Astrocyte of the cerebellum (primary cell): ENCODE measurements around the gene CLEC19A.

Source experiments
- DNase-seq: peaks from one replicate; pipeline ENCODE4 v3.0.0-alpha.2; 2011; ENCODE audit warnings: low read depth
- H3K4me3 ChIP-seq: 2 replicates; pipeline ENCODE4 v1.5.1; 2011; ENCODE audit warnings: mild to moderate bottlenecking, low read depth, low read length, moderate library complexity
- in situ Hi-C: cut with HindIII; loops from 2 replicates; pipeline ENCODE4 v1.10.0; 2017; ENCODE audit warnings: low sequenced_read_pairs
- TF ChIP-seq, protein P1 (sequence below): IDR thresholded peaks from 2 replicates; pipeline ENCODE4 v1.5.1; 2012; ENCODE audit warnings: low read length, low read depth, moderate library complexity, mild to moderate bottlenecking; ENCODE audit errors: missing control alignments

Gene CLEC19A

DNA sequence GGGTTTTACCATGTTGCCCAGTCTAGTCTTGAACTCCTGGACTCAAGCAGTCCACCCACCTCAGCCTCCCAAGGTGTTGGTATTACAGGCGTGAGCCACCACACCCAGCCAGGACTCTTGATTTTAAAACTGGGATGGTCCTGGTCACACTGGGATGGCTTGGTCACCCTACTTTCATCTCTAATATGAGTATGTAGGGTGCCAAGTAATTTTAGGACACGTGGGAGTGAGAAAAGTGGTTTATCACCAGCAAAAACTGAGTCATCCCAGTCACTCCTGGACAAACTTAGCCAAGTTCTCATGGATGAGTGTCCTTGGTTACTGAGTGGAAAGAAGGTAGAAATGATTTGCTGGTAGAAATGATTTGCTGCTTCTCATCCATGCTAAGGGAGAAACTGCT is 9.9 kb downstream of the CLEC19A start:
- TF ChIP-seq, protein P1, sequence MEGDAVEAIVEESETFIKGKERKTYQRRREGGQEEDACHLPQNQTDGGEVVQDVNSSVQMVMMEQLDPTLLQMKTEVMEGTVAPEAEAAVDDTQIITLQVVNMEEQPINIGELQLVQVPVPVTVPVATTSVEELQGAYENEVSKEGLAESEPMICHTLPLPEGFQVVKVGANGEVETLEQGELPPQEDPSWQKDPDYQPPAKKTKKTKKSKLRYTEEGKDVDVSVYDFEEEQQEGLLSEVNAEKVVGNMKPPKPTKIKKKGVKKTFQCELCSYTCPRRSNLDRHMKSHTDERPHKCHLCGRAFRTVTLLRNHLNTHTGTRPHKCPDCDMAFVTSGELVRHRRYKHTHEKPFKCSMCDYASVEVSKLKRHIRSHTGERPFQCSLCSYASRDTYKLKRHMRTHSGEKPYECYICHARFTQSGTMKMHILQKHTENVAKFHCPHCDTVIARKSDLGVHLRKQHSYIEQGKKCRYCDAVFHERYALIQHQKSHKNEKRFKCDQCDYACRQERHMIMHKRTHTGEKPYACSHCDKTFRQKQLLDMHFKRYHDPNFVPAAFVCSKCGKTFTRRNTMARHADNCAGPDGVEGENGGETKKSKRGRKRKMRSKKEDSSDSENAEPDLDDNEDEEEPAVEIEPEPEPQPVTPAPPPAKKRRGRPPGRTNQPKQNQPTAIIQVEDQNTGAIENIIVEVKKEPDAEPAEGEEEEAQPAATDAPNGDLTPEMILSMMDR: no peak
- no peak for DNase-seq
- no peak overlapping the region for H3K4me3 ChIP-seq
- in situ Hi-C loops: no loop called here

DNA sequence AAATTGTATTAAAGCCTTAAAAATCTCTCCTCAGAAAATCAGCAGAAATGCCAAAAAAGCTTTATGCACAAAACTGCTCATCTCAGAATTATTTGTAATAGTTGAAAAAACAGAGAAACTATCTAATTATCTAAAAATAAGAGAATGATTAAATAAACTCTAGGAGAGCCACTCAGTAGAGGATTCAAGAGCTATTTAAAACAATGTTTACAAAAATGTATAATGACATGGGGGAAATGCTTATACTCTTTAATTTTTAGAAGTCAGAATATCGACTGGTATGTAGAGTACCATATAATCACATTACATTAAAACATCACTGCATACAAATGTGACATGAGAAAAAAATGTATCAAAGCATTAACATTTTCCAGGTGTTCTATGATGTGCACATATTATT is 11.9 kb downstream of the CLEC19A start:
- no peak for DNase-seq
- TF ChIP-seq, protein P1: no peak
- in situ Hi-C loops: no loop called here
- no peak overlapping the region for H3K4me3 ChIP-seq

DNA sequence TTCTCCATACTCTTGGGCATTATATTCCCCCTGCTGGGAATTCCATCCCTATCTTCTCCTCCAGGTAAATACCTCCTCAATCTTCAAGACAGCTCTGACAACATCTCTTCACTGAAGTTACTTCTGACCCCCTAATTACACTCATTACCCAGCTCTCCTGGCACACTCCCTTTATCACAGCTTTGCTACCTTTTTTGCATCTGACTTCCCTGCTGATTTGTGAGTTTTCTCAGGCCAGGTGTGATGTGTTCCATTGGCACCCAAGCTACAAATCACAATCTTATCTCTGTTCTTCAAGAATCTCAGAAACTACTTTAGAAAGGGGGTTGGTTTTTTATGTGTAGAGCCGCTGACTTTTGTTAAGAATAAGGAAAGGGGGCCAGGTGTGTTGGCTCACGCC is 14.0 kb downstream of the CLEC19A start:
- no peak for DNase-seq
- in situ Hi-C loops: no loop called here
- H3K4me3 ChIP-seq: no peak overlapping the region
- TF ChIP-seq, protein P1: no peak

DNA sequence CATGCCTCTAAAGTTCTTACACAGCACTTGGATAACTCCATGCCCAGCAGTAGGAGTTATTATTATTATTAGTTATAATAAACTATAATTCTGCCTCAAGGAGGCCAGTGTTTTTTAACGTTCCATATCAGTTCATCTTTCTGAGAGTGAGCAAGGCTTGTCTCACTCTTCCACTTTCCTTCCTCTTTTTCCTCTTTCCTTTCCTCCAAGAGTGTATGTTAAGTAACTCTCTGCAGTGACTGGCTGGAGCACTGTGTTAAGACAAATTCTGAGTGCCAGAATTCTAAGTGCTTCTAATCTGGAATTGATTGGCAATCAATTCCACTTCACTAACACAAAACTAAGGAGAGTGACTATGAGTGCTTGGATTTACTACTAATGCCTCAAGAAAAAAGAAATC is 16.4 kb downstream of the CLEC19A start:
- no peak overlapping the region for H3K4me3 ChIP-seq
- TF ChIP-seq, protein P1: no peak
- in situ Hi-C loops: no loop called here
- DNase-seq: no peak

DNA sequence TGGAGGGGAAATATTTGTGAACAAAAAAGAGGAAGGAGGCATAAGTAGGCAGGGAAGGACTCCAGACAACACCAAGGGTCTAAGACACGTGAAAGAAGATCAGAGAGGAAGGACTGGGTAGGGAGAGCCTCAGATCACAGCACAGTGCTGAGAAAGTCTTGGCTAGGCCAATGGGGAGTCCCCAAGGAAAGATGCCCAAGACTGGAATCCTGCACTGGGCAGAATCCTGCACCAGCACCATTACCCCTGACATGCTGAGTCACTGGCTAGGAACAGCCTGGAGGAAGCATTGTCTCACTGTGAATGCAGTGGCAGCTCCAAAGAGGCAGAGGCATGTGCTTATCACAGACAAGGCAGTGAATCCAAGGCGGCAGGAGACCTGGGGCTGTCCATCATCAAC is 19.2 kb downstream of the CLEC19A start:
- TF ChIP-seq, protein P1: no peak
- no peak overlapping the region for H3K4me3 ChIP-seq
- in situ Hi-C loops: no loop called here
- no peak for DNase-seq

DNA sequence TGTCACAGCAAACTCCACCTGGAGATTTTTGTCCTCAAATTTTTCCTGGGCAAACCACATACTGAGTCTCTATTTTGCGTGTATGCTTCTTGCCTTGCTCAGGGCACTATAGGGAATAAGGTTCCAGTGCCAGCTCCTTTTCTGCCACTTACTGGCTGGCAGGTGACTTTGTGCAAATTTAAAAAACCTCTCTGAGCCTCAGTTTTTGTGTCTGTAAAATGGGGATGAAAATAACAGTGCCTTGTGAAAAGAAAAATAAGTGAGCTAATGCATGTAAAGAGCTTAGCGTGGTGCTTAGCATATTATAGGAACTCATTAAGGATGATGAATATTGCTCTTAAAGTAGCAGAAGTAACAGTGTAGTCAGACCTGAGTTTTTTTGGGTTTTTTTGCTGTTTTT is 19.9 kb downstream of the CLEC19A start:
- no peak for DNase-seq
- in situ Hi-C loops: no loop called here
- TF ChIP-seq, protein P1: no peak
- H3K4me3 ChIP-seq: no peak overlapping the region
